ENCODE measurements around the gene EPHB3. TPM values are rescaled to one million over a fixed set of nuclear protein-coding genes. Genes with fewer than 3 reads are reported as not detected.

The EPHB3 gene
- total RNA-seq, 2 donors from 2014 or later: 0.19 TPM; not detected in 1

DNA sequence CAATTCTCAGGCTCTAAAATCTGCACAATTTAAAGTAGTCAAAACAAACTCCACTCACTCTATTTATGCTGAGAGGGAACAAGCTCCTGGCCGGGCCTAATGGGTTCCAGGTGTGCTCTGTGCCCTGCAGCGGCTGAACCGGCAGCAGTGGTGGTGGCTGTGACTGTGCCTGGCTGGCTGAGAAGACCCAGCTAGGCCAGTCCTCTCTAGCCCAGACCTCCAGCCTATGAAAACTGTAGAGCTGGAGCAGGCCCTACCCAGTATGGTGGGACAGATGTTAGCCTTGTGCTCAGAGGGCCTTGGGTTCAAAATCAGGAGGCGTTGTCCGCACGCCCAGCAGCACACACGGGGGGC lies 37.0 kb downstream of the EPHB3 start:
- Mint-ChIP-seq H3K27ac (no peak overlapping the region), H3K9me3 (no peaks in the 10 kb centered on the region), H3K36me3 (peaks cover 0 to 1% of the 10 kb centered on the region in 2 donors)
- ATAC-seq (no peak), DNase-seq (ENCODE audit: low spot score in 2 of 2) (no peak)

GRCh38 chr3:184599143-184599542 lies 37.6 kb downstream of the EPHB3 start:
- ATAC-seq: no peak
- no peak for DNase-seq (ENCODE audit: low spot score in 2 of 2)
- Mint-ChIP-seq H3K36me3 (peaks cover 0 to 4% of the 10 kb centered on the region in 2 donors), H3K27ac (no peak overlapping the region), H3K9me3 (no peaks in the 10 kb centered on the region)

GRCh38 chr3:184600685-184601377 lies 39.2 kb downstream of the EPHB3 start:
- H3K27ac Mint-ChIP-seq: no peak overlapping the region
- H3K9me3 Mint-ChIP-seq: no peaks in the 10 kb centered on the region
- ATAC-seq: no peak
- peaks cover 0 to 4% of the 10 kb centered on the region in 2 donors for H3K36me3 Mint-ChIP-seq
- no peak for DNase-seq (ENCODE audit: low spot score in 2 of 2)

- no peak overlapping the region for H3K27ac Mint-ChIP-seq
- no peak for DNase-seq (ENCODE audit: low spot score in 2 of 2)
- peaks cover 0 to 4% of the 10 kb centered on the region in 2 donors for H3K36me3 Mint-ChIP-seq
- no peaks in the 10 kb centered on the region for H3K9me3 Mint-ChIP-seq
- ATAC-seq: no peak
Observed at GRCh38 chr3:184601576-184602371, 40.2 kb downstream of the EPHB3 start.

- Mint-ChIP-seq H3K36me3 (peaks cover 0 to 4% of the 10 kb centered on the region in 2 donors), H3K27ac (no peak overlapping the region), H3K9me3 (no peaks in the 10 kb centered on the region)
- ATAC-seq (peak in 1 of 2 donors; percentile 30), DNase-seq (ENCODE audit: low spot score in 2 of 2) (no peak)
Observed at GRCh38 chr3:184602372-184603150, 41.0 kb downstream of the EPHB3 start.

DNA sequence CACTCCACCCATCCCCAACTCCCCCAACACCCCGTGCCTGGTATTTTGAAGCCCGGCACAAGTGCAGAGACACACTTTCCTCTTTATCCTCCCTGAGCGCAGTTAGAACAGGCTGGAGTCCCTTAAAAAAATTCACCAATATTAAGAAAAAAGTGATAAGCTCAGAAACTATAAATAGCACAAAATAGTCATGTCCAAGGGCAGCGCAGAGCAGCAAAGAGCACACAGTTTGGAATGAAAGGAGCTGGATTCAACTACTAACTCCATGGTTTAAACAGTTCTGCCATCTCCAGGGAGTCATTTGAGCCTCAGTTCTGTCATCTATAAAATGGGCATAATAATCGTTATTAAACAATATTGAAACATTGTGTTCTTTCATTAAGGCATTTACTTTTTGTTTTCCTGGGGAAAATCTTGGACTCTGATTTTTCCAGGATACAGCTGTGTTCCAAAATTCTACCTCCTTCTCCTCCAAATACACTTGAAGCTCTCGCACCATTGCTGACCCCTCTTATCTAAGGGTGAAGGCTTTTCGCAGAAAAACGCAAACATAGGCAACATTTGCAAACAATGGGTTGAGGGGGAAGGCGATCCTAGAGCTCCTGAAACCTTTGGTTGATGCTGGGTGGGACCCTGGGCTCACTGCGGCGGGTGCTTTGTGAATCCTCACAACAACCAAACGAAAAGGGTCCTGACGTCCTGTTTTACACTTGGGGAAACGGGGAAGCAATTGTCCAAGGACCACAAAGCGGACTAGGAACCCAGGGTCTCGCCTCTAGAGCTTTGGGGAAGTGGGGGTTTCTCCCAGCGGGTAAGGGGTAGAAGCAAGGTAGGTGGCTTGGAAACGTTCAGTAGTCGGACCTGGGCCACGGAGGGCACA lies 41.8 kb downstream of the EPHB3 start:
- no peak for ATAC-seq
- H3K9me3 Mint-ChIP-seq: no peaks in the 10 kb centered on the region
- H3K36me3 Mint-ChIP-seq: peaks cover 0 to 4% of the 10 kb centered on the region in 2 donors

GRCh38 chr3:184604039-184604601 lies 42.5 kb downstream of the EPHB3 start:
- Mint-ChIP-seq H3K9me3 (no peaks in the 10 kb centered on the region), H3K27ac (no peak overlapping the region), H3K36me3 (peaks cover 0 to 4% of the 10 kb centered on the region in 2 donors)
- no peak for DNase-seq (ENCODE audit: low spot score in 2 of 2)
- ATAC-seq: no peak

More for the DNA sequence above, 41.8 kb downstream of the EPHB3 start:
- no peak overlapping the region for H3K27ac Mint-ChIP-seq
- DNase-seq (ENCODE audit: low spot score in 2 of 2): no peak

- DNase-seq (ENCODE audit: low spot score in 2 of 2) (no peak), ATAC-seq (no peak)
- peaks cover 0 to 4% of the 10 kb centered on the region in 2 donors for H3K36me3 Mint-ChIP-seq
- no peak overlapping the region for H3K27ac Mint-ChIP-seq
- H3K9me3 Mint-ChIP-seq: no peaks in the 10 kb centered on the region
Observed at GRCh38 chr3:184604615-184605290, 43.2 kb downstream of the EPHB3 start.

GRCh38 chr3:184608209-184608608 lies 46.6 kb downstream of the EPHB3 start:
- peak; percentile 92 to 95 for ATAC-seq
- DNase-seq (ENCODE audit: low spot score in 2 of 2): no peak

GRCh38 chr3:184609476-184610244 lies 48.1 kb downstream of the EPHB3 start:
- DNase-seq (ENCODE audit: low spot score in 2 of 2): no peak
- ATAC-seq: no peak
- H3K9me3 Mint-ChIP-seq: no peaks in the 10 kb centered on the region
- no peak overlapping the region for H3K27ac Mint-ChIP-seq
- H3K36me3 Mint-ChIP-seq: no peaks in the 10 kb centered on the region

More at GRCh38 chr3:184608209-184608608, 46.6 kb downstream of the EPHB3 start:
- Mint-ChIP-seq H3K27ac (no peak overlapping the region), H3K36me3 (peaks cover 0 to 4% of the 10 kb centered on the region in 2 donors), H3K9me3 (no peaks in the 10 kb centered on the region)

- no peak for ATAC-seq
- Mint-ChIP-seq H3K9me3 (no peaks in the 10 kb centered on the region), H3K27ac (no peak overlapping the region), H3K36me3 (no peaks in the 10 kb centered on the region)
- DNase-seq (ENCODE audit: low spot score in 2 of 2): no peak
Observed at GRCh38 chr3:184610245-184610871, 48.8 kb downstream of the EPHB3 start.

- ATAC-seq: no peak
- Mint-ChIP-seq H3K27ac (no peak overlapping the region), H3K36me3 (no peaks in the 10 kb centered on the region), H3K9me3 (no peaks in the 10 kb centered on the region)
- DNase-seq (ENCODE audit: low spot score in 2 of 2): no peak
Observed at GRCh38 chr3:184611607-184612281, 50.2 kb downstream of the EPHB3 start.

DNA sequence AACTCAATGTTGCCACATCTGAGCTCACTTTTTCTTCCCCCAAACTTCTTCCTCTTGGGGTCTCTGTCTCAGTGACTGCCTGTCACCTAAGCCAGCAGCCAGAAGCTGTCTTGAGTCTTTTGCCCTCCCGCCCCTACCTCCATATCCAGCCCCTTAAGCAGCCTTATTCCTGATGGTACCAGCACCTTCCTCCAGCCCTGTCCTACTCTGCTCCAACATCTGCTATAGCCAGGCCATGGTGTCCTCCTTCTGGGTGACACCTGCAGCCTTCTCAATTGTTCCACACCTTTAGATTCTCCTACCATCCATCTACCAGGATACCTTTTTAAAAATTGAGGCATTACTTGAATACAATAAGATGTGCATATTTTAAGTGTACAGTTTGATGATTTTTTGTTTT lies 53.8 kb downstream of the EPHB3 start:
- Mint-ChIP-seq H3K36me3 (no peaks in the 10 kb centered on the region), H3K9me3 (no peaks in the 10 kb centered on the region), H3K27ac (no peak overlapping the region)
- ATAC-seq (no peak), DNase-seq (ENCODE audit: low spot score in 2 of 2) (no peak)

GRCh38 chr3:184616436-184616835 lies 54.9 kb downstream of the EPHB3 start:
- DNase-seq (ENCODE audit: low spot score in 2 of 2): no peak
- no peaks in the 10 kb centered on the region for H3K9me3 Mint-ChIP-seq
- H3K36me3 Mint-ChIP-seq: no peaks in the 10 kb centered on the region

More at GRCh38 chr3:184616436-184616835, 54.9 kb downstream of the EPHB3 start:
- no peak for ATAC-seq
- H3K27ac Mint-ChIP-seq: no peak overlapping the region
